GM18867 (cell line): ENCODE data around the gene ARF1.

Experiments
- ATAC-seq: cut with Tn5 transposase; IDR thresholded peaks from one replicate; pipeline ENCODE4 v1.9.1; 2021; ENCODE audit warnings: mild to moderate bottlenecking, moderate library complexity; ENCODE audit not compliant: unreplicated experiment

ARF1 gene

DNA sequence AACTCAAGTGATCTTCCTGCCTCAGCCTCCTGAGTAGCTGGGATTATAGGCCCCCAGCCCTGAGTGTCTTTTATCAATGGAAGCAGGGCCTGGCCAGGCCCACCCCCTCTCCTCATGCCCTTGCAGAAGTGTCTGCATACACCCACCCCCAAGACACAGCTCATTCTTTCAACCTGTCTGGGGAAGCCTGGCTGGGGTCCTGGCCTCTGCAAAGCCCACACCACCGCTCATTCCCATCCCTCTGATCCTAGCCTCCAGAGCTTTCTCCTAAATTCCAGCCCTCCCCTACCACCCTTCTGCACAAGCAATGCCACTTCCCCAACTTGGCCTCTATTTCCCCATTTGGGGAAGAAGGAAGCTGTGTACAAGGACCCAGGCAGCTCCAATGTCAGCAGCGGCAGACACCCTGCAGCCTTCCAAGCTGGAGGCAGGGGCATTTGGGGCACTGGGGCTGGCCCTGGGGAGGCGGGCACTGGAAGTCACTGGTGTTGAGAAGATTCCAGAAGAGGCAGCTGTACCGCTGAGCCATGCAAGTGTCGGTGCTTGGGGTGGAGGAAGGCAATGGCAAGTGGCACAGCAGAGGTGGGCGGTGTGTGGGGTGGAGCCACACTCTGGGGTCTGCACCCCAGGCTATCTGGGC is 33.7 kb upstream of the ARF1 start:
- no peak for ATAC-seq

DNA sequence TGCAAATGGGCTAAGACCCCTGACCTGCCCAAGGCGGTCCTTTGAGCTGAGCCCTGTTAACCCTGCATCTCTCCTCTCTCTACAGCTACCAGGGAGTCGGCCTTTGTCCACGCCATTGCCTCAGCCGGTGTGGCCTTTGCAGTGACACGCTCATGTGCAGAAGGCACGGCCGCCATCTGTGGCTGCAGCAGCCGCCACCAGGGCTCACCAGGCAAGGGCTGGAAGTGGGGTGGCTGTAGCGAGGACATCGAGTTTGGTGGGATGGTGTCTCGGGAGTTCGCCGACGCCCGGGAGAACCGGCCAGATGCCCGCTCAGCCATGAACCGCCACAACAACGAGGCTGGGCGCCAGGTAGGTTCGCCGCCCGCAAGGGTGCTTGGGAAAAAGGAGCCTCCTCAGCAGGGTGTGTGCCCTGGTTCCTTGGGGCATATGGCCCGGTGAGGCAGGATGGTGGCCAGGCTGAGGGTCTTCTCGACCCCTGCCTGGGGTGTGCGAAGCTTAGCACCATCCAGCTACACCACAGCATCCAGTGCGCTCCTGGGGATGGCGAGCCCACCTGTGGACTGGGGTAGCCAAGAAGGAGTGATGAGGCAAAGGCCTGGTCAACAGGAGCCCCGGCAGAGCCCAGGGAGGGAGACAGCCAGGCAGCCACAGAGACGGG is 31.8 kb upstream of the ARF1 start:
- ATAC-seq = no peak

DNA sequence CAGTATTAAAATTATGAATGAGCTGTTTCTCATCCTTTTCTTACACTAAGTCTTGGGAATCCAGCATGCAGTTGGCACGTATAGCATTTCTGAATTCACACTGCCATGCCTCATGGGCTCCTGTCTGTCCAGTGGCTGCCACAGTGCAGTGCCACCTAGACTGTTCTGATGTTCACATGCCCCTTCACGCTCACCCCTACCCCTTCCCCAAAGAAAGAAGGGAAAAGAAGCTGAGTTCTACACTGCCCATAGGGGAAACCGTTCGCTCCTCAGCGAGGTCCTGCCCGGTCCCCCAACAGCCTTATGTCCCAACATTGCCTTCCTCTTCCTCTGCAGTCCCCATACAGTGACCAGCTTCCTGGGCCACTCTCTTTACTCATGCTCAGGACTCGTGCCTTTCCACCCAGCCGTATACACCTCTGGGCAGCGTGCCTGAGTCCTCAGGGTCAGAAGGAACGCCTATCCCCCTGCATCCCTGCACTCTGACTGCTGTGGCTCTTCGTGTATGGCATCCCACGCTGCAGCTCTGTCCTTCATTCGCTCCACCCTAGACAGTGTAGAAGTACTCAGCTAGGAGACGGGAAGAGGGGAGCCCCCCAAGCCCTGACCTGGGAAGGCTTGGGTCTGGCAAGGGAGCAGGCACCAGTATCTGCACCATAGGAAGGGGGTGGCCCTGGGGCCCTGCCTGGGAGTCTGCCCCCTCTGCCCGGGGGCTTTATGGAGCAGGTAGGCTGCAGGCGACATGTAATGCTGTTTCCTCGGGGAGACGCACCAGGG is 24.1 kb upstream of the ARF1 start:
- ATAC-seq = no peak

DNA sequence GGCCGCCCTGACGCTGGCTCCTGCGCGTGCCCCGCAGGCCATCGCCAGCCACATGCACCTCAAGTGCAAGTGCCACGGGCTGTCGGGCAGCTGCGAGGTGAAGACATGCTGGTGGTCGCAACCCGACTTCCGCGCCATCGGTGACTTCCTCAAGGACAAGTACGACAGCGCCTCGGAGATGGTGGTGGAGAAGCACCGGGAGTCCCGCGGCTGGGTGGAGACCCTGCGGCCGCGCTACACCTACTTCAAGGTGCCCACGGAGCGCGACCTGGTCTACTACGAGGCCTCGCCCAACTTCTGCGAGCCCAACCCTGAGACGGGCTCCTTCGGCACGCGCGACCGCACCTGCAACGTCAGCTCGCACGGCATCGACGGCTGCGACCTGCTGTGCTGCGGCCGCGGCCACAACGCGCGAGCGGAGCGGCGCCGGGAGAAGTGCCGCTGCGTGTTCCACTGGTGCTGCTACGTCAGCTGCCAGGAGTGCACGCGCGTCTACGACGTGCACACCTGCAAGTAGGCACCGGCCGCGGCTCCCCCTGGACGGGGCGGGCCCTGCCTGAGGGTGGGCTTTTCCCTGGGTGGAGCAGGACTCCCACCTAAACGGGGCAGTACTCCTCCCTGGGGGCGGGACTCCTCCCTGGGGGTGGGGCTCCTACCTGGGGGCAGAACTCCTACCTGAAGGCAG is 23.4 kb upstream of the ARF1 start:
- ATAC-seq = no peak

DNA sequence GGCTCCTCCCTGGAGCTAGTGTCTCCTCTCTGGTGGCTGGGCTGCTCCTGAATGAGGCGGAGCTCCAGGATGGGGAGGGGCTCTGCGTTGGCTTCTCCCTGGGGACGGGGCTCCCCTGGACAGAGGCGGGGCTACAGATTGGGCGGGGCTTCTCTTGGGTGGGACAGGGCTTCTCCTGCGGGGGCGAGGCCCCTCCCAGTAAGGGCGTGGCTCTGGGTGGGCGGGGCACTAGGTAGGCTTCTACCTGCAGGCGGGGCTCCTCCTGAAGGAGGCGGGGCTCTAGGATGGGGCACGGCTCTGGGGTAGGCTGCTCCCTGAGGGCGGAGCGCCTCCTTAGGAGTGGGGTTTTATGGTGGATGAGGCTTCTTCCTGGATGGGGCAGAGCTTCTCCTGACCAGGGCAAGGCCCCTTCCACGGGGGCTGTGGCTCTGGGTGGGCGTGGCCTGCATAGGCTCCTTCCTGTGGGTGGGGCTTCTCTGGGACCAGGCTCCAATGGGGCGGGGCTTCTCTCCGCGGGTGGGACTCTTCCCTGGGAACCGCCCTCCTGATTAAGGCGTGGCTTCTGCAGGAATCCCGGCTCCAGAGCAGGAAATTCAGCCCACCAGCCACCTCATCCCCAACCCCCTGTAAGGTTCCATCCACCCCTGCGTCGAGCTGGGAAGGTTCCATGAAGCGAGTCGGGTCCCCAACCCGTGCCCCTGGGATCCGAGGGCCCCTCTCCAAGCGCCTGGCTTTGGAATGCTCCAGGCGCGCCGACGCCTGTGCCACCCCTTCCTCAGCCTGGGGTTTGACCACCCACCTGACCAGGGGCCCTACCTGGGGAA is 22.7 kb upstream of the ARF1 start:
- ATAC-seq = no peak

DNA sequence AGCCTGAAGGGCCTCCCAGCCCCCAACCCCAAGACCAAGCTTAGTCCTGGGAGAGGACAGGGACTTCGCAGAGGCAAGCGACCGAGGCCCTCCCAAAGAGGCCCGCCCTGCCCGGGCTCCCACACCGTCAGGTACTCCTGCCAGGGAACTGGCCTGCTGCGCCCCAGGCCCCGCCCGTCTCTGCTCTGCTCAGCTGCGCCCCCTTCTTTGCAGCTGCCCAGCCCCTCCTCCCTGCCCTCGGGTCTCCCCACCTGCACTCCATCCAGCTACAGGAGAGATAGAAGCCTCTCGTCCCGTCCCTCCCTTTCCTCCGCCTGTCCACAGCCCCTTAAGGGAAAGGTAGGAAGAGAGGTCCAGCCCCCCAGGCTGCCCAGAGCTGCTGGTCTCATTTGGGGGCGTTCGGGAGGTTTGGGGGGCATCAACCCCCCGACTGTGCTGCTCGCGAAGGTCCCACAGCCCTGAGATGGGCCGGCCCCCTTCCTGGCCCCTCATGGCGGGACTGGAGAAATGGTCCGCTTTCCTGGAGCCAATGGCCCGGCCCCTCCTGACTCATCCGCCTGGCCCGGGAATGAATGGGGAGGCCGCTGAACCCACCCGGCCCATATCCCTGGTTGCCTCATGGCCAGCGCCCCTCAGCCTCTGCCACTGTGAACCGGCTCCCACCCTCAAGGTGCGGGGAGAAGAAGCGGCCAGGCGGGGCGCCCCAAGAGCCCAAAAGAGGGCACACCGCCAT is 21.9 kb upstream of the ARF1 start:
- no peak for ATAC-seq

DNA sequence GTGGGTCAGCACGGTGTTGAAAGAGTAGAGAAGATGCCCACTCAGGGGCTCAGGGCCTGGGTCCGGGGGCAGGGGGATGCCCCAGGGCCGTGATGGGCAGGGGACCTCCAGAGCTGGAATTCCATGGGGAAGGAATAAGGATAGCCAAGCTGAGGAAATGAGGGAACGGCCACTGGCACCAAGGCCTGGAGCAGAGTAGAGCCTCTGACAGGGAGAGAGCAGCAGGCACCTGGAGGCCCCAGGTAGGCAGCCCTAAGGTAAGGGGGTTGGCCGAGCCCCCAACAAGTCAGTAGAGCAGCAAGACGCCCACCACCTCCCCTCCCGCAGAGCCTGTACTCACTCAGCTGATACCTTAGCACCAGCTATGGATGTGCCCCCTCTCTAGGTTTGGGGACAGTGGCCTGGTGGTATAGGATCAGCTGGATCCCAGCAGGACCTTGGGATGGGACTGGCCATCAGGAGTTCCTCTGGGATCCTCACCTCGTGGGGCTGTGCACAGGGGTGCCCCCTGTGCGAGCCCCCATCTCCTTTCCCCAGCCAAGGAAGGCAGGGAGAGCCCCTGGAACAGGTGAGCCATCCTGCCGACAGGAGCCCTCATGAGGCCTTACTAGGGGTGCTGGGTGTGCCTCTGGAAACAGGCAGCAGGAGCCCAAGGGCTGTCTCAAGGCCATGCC is 21.0 kb upstream of the ARF1 start:
- no peak for ATAC-seq

DNA sequence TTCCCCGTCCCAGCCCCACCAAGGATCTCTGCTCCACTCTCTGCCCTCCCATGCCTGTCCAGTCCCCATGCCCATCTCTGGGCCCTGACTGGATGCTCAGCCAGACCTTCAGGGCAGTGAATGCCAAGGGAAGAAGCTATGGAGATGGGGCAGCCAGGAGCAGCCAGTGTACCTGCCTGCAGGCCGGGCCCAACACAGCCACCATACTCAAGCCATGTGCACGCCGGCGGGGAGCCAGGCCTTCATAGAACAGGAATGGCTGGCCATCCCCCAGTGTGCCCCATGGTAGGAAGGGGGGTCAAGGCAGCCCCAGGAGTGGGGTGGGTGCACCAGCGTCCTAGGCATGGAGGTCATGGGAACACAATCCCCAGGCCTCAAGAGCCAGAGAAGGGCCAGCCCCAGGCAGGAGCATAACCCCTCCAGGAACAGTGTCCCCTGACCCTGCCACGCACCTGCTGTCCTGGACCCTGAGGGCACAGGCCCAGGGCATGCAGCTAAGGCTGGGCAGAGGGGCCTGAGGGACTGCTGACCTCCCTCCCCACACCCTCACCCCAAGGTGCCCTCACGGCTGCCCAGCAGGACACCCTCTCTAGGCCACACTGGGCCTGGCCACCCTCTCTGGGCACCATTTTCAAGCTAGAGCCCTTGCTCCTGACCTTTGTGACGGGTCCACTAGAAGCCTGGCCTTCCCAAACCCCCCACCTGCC is 20.3 kb upstream of the ARF1 start:
- no peak for ATAC-seq

DNA sequence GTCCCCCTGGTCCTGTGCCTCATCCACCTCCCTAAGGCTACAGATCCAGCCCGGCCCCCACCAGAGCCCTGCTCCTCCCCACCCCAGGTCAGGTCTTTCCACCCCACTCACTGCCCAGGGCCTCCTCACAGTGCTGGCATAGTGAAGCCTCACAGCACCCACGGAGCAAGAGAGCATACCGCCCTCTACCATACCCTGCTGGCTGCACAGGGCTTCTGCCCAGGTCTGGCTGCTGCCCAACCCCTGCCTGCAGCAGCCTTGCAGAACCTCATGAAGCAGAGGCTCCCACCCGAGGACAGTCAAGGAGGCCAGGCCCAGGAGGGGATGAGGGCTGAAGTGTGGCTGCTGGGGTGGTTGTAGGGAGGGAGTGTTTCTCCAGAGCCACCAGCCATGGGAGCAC is 19.7 kb upstream of the ARF1 start:
- ATAC-seq = no peak

DNA sequence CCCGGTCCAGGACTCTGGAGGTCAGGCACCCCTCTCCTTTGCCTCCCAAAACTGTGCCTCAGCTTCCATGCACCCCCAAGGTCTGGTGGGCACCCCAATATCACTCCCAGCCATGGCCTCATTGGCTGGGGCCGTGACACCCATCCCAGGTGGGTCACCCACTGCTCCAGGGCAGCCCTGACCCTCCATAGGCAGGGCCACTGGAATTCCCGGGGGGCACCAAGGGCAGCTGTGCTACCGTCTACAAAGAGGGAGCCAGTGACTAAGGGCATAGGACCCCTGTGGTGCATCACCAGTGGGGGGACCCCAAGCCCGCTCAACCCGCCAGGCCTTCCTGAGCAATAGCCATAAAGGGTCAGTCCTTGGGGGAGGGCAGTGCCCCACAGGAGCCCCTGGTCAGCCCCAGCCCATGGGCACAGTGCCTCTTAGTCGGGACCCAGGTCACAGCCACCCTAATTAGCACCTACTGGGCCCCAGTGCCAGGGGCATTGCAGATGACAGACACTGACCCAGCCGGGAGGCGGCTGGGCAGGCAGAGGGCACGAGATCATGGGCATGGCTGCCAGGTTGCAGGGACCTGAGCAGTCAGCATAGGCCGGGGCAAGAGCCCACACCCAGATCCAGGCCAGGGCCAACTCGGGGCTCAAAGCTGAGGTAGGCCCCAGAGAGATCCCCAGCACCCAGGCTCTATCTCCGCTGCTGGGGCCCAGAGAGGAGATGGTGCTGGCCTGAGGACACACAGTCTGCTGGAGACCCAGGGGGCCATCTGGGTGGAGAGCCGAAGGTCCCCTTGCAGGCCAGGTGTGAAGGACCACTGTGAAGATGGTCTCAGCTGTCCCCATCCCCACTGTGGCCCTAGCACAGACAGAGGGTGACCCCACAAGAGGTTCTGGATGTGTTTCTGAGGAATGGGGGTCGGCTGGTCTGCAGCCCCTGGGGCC is 19.0 kb upstream of the ARF1 start:
- ATAC-seq = no peak

DNA sequence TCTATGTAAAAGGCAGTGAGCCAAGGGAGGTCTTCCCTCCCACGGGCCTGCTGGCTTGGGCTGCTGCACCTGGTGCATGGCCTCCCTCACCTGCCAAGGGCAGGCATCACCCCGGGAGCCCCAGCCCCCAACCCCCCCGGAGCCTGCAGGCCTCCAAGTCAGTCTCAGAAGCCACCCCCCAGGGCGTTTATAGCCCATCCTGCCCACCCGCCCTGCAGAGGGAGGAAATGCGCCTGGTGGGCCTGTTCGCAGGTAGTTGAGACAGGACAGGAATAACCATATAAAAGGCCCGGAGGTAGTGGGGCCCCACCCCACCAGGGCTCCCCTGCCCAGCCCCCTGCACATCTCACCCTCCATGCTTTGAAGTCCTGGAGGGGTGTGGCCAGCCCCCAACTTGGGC is 18.2 kb upstream of the ARF1 start:
- ATAC-seq = no peak

DNA sequence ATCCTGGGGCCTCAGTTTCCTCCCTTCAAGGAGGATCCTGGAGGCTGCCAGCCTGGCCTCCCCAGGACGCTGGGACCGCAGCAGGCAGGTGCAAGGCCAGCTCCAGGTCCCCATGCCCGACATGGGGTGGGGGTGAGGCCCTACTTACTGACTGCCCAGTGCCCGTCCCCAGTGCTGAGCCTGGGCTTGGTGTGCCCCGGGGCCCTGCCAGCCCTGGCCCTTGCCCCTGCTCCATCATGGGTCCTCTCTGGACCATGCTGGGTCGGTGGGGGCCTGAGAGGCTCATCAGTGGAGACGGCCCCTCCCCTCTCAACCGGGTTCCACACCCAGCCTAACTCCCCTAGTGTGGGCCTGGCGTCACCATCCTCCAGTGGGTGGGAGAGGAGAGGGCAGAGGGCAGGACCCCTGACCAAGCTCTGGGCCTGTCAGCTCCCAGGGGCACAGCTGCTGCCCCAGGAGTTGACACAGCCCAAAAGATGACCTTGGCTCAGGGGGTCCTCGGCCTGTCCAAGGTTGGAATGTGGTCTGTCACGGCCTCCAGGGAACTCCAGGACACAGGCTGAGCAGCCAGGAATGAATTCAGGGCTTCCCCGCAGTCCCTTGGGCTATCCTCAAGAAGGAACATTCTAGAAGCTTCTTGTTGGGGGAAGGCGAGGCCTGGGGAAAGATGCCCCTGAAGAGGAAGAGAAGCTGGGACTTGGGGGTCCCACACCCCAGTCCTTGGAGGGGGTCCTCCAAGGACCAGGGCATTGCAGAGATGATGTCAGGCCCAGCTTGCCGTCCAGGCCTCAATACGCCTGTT is 17.6 kb upstream of the ARF1 start:
- no peak for ATAC-seq

DNA sequence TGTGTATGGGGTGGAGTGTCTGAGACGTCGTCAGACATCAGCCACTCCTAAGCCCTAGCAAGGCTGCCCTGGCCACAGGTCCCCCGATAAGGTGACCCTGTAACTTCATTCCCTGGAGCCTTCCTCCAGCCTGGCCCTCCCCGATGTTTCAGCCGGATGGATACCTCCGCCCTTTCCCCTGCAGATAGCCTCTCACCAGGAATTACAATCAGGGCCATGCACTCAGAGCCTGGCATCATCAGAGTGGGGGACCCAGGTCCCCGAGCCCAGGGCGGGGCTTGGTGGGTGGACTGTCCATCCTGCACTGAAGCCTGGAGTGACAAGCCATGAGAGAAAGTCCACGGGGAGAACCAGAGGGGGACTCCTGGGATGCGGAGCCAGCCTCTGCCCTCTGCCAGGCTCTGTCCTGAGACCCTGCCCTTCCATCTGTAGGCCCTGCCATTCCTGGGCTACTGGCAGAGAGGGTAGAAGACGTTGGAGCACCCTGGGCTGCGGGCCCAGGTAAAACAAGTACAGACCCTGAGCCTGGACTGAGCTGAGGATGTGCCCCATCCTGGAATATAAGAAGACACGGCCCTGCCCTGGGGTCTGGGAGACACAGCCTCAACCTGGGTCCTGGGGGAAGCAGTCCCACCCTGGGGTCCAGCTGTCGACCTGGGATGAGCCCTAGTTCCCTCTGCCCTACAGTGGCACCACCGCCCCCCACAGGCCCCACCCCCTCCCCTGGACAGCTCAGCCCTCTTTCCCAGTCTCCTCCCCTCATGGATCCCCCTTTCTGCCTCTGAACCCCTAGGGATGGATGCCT is 16.8 kb upstream of the ARF1 start:
- no peak for ATAC-seq

DNA sequence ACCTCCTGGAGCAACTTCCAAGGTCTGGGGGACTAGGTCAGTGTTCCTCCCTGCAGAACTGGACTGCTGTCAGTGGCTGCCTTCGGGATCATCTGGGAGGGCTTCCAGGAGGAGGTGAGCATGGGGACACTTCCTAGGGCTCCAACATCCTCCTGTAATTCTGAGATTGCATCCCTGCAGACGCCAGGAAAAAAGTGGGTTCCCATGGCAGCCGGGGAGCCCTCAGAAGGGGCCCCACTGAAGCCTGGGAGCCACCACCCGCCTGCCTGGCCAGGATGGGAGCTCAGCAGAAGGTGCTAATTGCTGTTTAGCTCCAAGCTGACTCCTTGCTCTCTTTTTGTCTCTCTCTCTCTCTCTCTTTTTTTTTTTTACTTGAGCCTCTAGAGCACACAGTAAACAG is 16.1 kb upstream of the ARF1 start:
- no peak for ATAC-seq

DNA sequence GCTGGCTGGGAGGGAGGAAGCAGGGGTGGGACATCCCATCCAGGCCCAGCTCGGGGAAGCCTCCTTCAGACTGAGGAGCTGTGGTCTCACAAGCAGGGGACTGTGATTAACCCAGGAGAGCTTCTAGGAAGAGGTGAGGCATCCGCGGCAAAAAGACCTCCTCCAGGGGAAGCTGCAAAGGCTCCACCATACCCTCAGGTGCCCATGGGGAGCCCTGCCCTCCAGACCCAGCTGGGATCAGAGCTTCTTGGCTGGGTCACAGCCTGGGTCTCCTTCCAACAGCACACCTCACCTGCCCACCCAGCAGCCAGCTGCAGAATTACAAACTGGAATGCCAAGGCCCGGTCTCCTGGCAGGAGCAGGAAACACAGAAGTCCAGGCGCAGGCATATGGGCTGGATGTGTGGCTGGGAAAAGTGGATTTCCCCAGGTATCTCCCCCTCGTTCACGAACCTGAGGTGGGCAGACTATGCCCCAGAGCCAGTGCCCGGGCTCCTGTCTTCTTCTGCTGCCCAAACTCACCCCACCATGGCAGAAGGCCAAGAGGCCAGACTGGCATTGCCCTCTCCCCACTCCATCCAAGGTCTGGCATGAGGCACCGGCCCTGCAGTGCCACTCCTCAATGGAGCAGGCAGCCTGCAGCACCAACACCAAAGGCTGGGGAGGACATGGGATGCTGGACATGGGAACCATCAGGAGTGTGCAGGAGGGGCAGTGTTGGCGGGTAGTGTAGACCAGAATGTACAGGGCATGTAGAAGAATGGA is 15.4 kb upstream of the ARF1 start:
- no peak for ATAC-seq
